Uterus (tissue), 4 donors: ENCODE data around the gene BSX. TPM values are rescaled to one million over a fixed set of nuclear protein-coding genes. Genes with fewer than 3 reads are reported as not detected.

Experiments used
- DNase-seq, 2 donors: peaks; one replicate each; pipeline ENCODE4 v3.0.0-alpha.2; 2019 to 2020
- H3K27ac ChIP-seq, 2 donors: fragments of 200-600 bp; sonication (generic); 1 replicate in 1 of 2; 2 replicates in 1 of 2; pipeline ENCODE4 v1.5.1; 2016 to 2018
- H3K27me3 ChIP-seq, 2 donors: fragments of 200-600 bp; sonication (generic); one replicate each; pipeline ENCODE4 v1.5.1; 2018 to 2019; ENCODE audit warnings: control low read depth in 1 of 2
- H3K36me3 ChIP-seq, 2 donors: fragments of 200-600 bp; sonication (generic); one replicate each; pipeline ENCODE4 v1.5.1; 2019; ENCODE audit warnings: control low read depth in 1 of 2
- H3K4me1 ChIP-seq, 2 donors: fragments of 200-600 bp; sonication (generic); one replicate each; pipeline ENCODE4 v1.5.1; 2018 to 2019; ENCODE audit warnings: control low read depth in 1 of 2
- H3K4me3 ChIP-seq, 2 donors: fragments of 200-600 bp; sonication (generic); 1 replicate in 1 of 2; 2 replicates in 1 of 2; pipeline ENCODE4 v1.5.1; 2018 to 2019; ENCODE audit warnings: mild to moderate bottlenecking in 1 of 2
- H3K9me3 ChIP-seq, 2 donors: fragments of 200-600 bp; sonication (generic); one replicate each; pipeline ENCODE4 v1.5.1; 2019; ENCODE audit warnings: control low read depth in 1 of 2
- CTCF ChIP-seq, 4 experiments: fragments of 200-600 bp in 2 of 4; fragments of 450-650 bp in 2 of 4; sonication (generic) in 2 of 4; IDR thresholded peaks; one replicate each; pipeline ENCODE4 v1.5.1; 2016 to 2019; ENCODE audit warnings: antibody characterized with exemption in 4 of 4, mild to moderate bottlenecking in 2 of 4, moderate library complexity in 1 of 4
- POLR2A ChIP-seq, 2 donors: fragments of 450-650 bp; IDR thresholded peaks; one replicate each; pipeline ENCODE4 v1.6.1; 2016; ENCODE audit warnings: antibody characterized with exemption in 2 of 2, mild to moderate bottlenecking in 1 of 2, moderate library complexity in 1 of 2
- intact Hi-C: fragments of 100-400 bp; cut with DNase I; formaldehyde crosslinking; loops from one replicate; pipeline ENCODE4 v1.15.1; 2023; ENCODE audit warnings: low total_unique reads
- total RNA-seq, 4 donors: library from RNA; depleted of rRNA in 3 of 4; stranded (reverse); fragments of >200 nt in 3 of 4; gene quantifications; one replicate each; pipeline versions ENCODE4 v1.1.0 to v1.2.4, GENCODE V29; 2014 to 2023
- donor health status: DM: yes; HTN: yes; CAD: no.

The BSX gene
- total RNA-seq, 4 donors from 2014 or later: not detected

- DNase-seq: no peak
- Histone ChIP-seq H3K36me3 (no peaks in the 10 kb centered on the region), H3K27me3 (peaks cover 6 to 89% of the 10 kb centered on the region in 2 donors), H3K27ac (no peak overlapping the region), H3K4me1 (no peaks in the 10 kb centered on the region), H3K9me3 (no peaks in the 10 kb centered on the region), H3K4me3 (no peak overlapping the region)
- no peak for TF ChIP-seq CTCF (IDR thresholded peaks at IDR 0.05)
- TF ChIP-seq POLR2A (IDR thresholded peaks at IDR 0.05): no peak
- intact Hi-C loops: no loop called here
Measured at GRCh38 chr11:122977470-122978298, 4.0 kb downstream of the BSX start.

- intact Hi-C loops: no loop called here
- Histone ChIP-seq H3K27ac (no peak overlapping the region), H3K9me3 (no peaks in the 10 kb centered on the region), H3K36me3 (no peaks in the 10 kb centered on the region), H3K27me3 (peaks cover 6 to 82% of the 10 kb centered on the region in 2 donors), H3K4me1 (no peaks in the 10 kb centered on the region), H3K4me3 (no peak overlapping the region)
- TF ChIP-seq POLR2A (IDR thresholded peaks at IDR 0.05): no peak
- no peak for TF ChIP-seq CTCF (IDR thresholded peaks at IDR 0.05)
- no peak for DNase-seq
Measured at GRCh38 chr11:122976734-122977469, 4.7 kb downstream of the BSX start.

GRCh38 chr11:122976061-122976733 is 5.4 kb downstream of the BSX start:
- H3K4me1 ChIP-seq: no peaks in the 10 kb centered on the region
- no peaks in the 10 kb centered on the region for H3K9me3 ChIP-seq
- no peak overlapping the region for H3K4me3 ChIP-seq
- intact Hi-C loops: no loop called here
- TF ChIP-seq POLR2A (IDR thresholded peaks at IDR 0.05) (no peak), CTCF (IDR thresholded peaks at IDR 0.05) (no peak)
- no peaks in the 10 kb centered on the region for H3K36me3 ChIP-seq
- DNase-seq: no peak
- H3K27ac ChIP-seq: no peak overlapping the region
- peaks cover 6 to 75% of the 10 kb centered on the region in 2 donors for H3K27me3 ChIP-seq

- intact Hi-C loops: no loop called here
- Histone ChIP-seq H3K9me3 (no peaks in the 10 kb centered on the region), H3K4me1 (no peaks in the 10 kb centered on the region), H3K36me3 (no peaks in the 10 kb centered on the region), H3K27me3 (no peaks in the 10 kb centered on the region), H3K27ac (no peak overlapping the region), H3K4me3 (no peak overlapping the region)
- no peak for DNase-seq
- TF ChIP-seq CTCF (IDR thresholded peaks at IDR 0.05) (no peak), POLR2A (IDR thresholded peaks at IDR 0.05) (no peak)
Measured at GRCh38 chr11:122963961-122964360, 17.7 kb downstream of the BSX start.
